ENCODE measurements around the gene GJA3.
A peak's percentile ranks its signal among the peaks of the same experiment; 100 is the strongest.

Gene GJA3

GRCh38 chr13:20175907-20176652, 15.2 kb upstream of the GJA3 start:
- H3K36me3 ChIP-seq (ENCODE audit: control insufficient read depth, insufficient read depth, low read length) = no peaks in the 10 kb centered on the region
- no peaks in the 10 kb centered on the region for H3K9me3 ChIP-seq (ENCODE audit: control insufficient read depth, low read length)
- H3K4me3 ChIP-seq (ENCODE audit: low read length) = no peak overlapping the region
- peaks cover 20% of the 10 kb centered on the region for H3K27me3 ChIP-seq (ENCODE audit: control insufficient read depth, insufficient read depth, low read length)
- peaks cover 21% of the 10 kb centered on the region for H3K4me1 ChIP-seq (ENCODE audit: control insufficient read depth, insufficient read depth, low read length)
- H3K9ac ChIP-seq (ENCODE audit: low read length) = no peak overlapping the region

GRCh38 chr13:20175406-20175794, 14.5 kb upstream of the GJA3 start:
- H3K4me1 ChIP-seq (ENCODE audit: control insufficient read depth, insufficient read depth, low read length) = peaks cover 21% of the 10 kb centered on the region
- peak overlapping the region; percentile 31 for H3K9ac ChIP-seq (ENCODE audit: low read length)
- H3K4me3 ChIP-seq (ENCODE audit: low read length) = no peak overlapping the region

GRCh38 chr13:20174656-20175405, 14.0 kb upstream of the GJA3 start:
- Histone ChIP-seq H3K9me3 (ENCODE audit: control insufficient read depth, low read length) (no peaks in the 10 kb centered on the region), H3K36me3 (ENCODE audit: control insufficient read depth, insufficient read depth, low read length) (no peaks in the 10 kb centered on the region), H3K4me3 (ENCODE audit: low read length) (no peak overlapping the region), H3K9ac (ENCODE audit: low read length) (peak overlapping the region; percentile 31), H3K27me3 (ENCODE audit: control insufficient read depth, insufficient read depth, low read length) (peaks cover 20% of the 10 kb centered on the region), H3K4me1 (ENCODE audit: control insufficient read depth, insufficient read depth, low read length) (peaks cover 21% of the 10 kb centered on the region)

More at GRCh38 chr13:20175406-20175794, 14.5 kb upstream of the GJA3 start:
- H3K27me3 ChIP-seq (ENCODE audit: control insufficient read depth, insufficient read depth, low read length) = peaks cover 20% of the 10 kb centered on the region
- H3K36me3 ChIP-seq (ENCODE audit: control insufficient read depth, insufficient read depth, low read length) = no peaks in the 10 kb centered on the region
- H3K9me3 ChIP-seq (ENCODE audit: control insufficient read depth, low read length) = no peaks in the 10 kb centered on the region

- Histone ChIP-seq H3K9me3 (ENCODE audit: control insufficient read depth, low read length) (no peaks in the 10 kb centered on the region), H3K27me3 (ENCODE audit: control insufficient read depth, insufficient read depth, low read length) (peaks cover 15% of the 10 kb centered on the region)
Measured at GRCh38 chr13:20173116-20173746, 12.4 kb upstream of the GJA3 start.

GRCh38 chr13:20171364-20171763, 10.5 kb upstream of the GJA3 start:
- Histone ChIP-seq H3K9ac (ENCODE audit: low read length) (no peak overlapping the region), H3K36me3 (ENCODE audit: control insufficient read depth, insufficient read depth, low read length) (no peaks in the 10 kb centered on the region), H3K9me3 (ENCODE audit: control insufficient read depth, low read length) (no peaks in the 10 kb centered on the region), H3K27me3 (ENCODE audit: control insufficient read depth, insufficient read depth, low read length) (no peaks in the 10 kb centered on the region), H3K4me3 (ENCODE audit: low read length) (no peak overlapping the region), H3K4me1 (ENCODE audit: control insufficient read depth, insufficient read depth, low read length) (peaks cover 21% of the 10 kb centered on the region)

More at GRCh38 chr13:20173116-20173746, 12.4 kb upstream of the GJA3 start:
- Histone ChIP-seq H3K4me1 (ENCODE audit: control insufficient read depth, insufficient read depth, low read length) (peaks cover 21% of the 10 kb centered on the region), H3K4me3 (ENCODE audit: low read length) (no peak overlapping the region), H3K36me3 (ENCODE audit: control insufficient read depth, insufficient read depth, low read length) (no peaks in the 10 kb centered on the region), H3K9ac (ENCODE audit: low read length) (no peak overlapping the region)

GRCh38 chr13:20170921-20171320, 10.1 kb upstream of the GJA3 start:
- H3K4me3 ChIP-seq (ENCODE audit: low read length) = no peak overlapping the region
- no peaks in the 10 kb centered on the region for H3K36me3 ChIP-seq (ENCODE audit: control insufficient read depth, insufficient read depth, low read length)
- H3K9ac ChIP-seq (ENCODE audit: low read length) = no peak overlapping the region
- peaks cover 20% of the 10 kb centered on the region for H3K4me1 ChIP-seq (ENCODE audit: control insufficient read depth, insufficient read depth, low read length)
- no peaks in the 10 kb centered on the region for H3K9me3 ChIP-seq (ENCODE audit: control insufficient read depth, low read length)
- H3K27me3 ChIP-seq (ENCODE audit: control insufficient read depth, insufficient read depth, low read length) = no peaks in the 10 kb centered on the region

GRCh38 chr13:20168396-20168795, 7.5 kb upstream of the GJA3 start:
- Histone ChIP-seq H3K27me3 (ENCODE audit: control insufficient read depth, insufficient read depth, low read length) (no peaks in the 10 kb centered on the region), H3K4me3 (ENCODE audit: low read length) (no peak overlapping the region), H3K36me3 (ENCODE audit: control insufficient read depth, insufficient read depth, low read length) (no peaks in the 10 kb centered on the region), H3K9ac (ENCODE audit: low read length) (no peak overlapping the region), H3K4me1 (ENCODE audit: control insufficient read depth, insufficient read depth, low read length) (peaks cover 6% of the 10 kb centered on the region), H3K9me3 (ENCODE audit: control insufficient read depth, low read length) (no peaks in the 10 kb centered on the region)

GRCh38 chr13:20165417-20166257, 4.8 kb upstream of the GJA3 start:
- Histone ChIP-seq H3K36me3 (ENCODE audit: control insufficient read depth, insufficient read depth, low read length) (no peaks in the 10 kb centered on the region), H3K27me3 (ENCODE audit: control insufficient read depth, insufficient read depth, low read length) (peaks cover 15% of the 10 kb centered on the region), H3K9me3 (ENCODE audit: control insufficient read depth, low read length) (no peaks in the 10 kb centered on the region)

GRCh38 chr13:20161951-20162300, 1.1 kb upstream of the GJA3 start:
- no peak overlapping the region for H3K9ac ChIP-seq (ENCODE audit: low read length)

More at GRCh38 chr13:20165417-20166257, 4.8 kb upstream of the GJA3 start:
- H3K4me1 ChIP-seq (ENCODE audit: control insufficient read depth, insufficient read depth, low read length) = peaks cover 8% of the 10 kb centered on the region
- no peak overlapping the region for H3K9ac ChIP-seq (ENCODE audit: low read length)
- no peak overlapping the region for H3K4me3 ChIP-seq (ENCODE audit: low read length)

GRCh38 chr13:20161275-20161950, 561 bp upstream of the GJA3 start:
- H3K4me3 ChIP-seq (ENCODE audit: low read length) = no peak overlapping the region
- peaks cover 53% of the 10 kb centered on the region for H3K27me3 ChIP-seq (ENCODE audit: control insufficient read depth, insufficient read depth, low read length)
- H3K4me1 ChIP-seq (ENCODE audit: control insufficient read depth, insufficient read depth, low read length) = peaks cover 13% of the 10 kb centered on the region
- H3K9ac ChIP-seq (ENCODE audit: low read length) = no peak overlapping the region
- no peaks in the 10 kb centered on the region for H3K36me3 ChIP-seq (ENCODE audit: control insufficient read depth, insufficient read depth, low read length)
- H3K9me3 ChIP-seq (ENCODE audit: control insufficient read depth, low read length) = no peaks in the 10 kb centered on the region

More at GRCh38 chr13:20161951-20162300, 1.1 kb upstream of the GJA3 start:
- Histone ChIP-seq H3K36me3 (ENCODE audit: control insufficient read depth, insufficient read depth, low read length) (no peaks in the 10 kb centered on the region), H3K9me3 (ENCODE audit: control insufficient read depth, low read length) (no peaks in the 10 kb centered on the region), H3K27me3 (ENCODE audit: control insufficient read depth, insufficient read depth, low read length) (peaks cover 50% of the 10 kb centered on the region), H3K4me1 (ENCODE audit: control insufficient read depth, insufficient read depth, low read length) (peaks cover 13% of the 10 kb centered on the region), H3K4me3 (ENCODE audit: low read length) (no peak overlapping the region)

GRCh38 chr13:20159646-20160305, 1.1 kb downstream of the GJA3 start:
- Histone ChIP-seq H3K4me1 (ENCODE audit: control insufficient read depth, insufficient read depth, low read length) (peaks cover 13% of the 10 kb centered on the region), H3K9ac (ENCODE audit: low read length) (no peak overlapping the region), H3K9me3 (ENCODE audit: control insufficient read depth, low read length) (no peaks in the 10 kb centered on the region), H3K36me3 (ENCODE audit: control insufficient read depth, insufficient read depth, low read length) (no peaks in the 10 kb centered on the region), H3K4me3 (ENCODE audit: low read length) (no peak overlapping the region), H3K27me3 (ENCODE audit: control insufficient read depth, insufficient read depth, low read length) (peaks cover 55% of the 10 kb centered on the region)

All from mucosa of stomach (tissue), 1 donor.